Stimulated activated naive B cell treated with anti-CD40 and anti-IgM and Interleukin-4, amounts not matched to agents 10 μg/mL and 1 μg/mL and 100 μg/mL, for 72 hours (primary cell): ENCODE results near the gene PIGH.

Experiments used
- ATAC-seq, 2 donors: fragments of 150-1000 bp; cut with Tn5 transposase; replicated peaks; 2 replicates each; pipeline ENCODE4 v1.10.0; 2021; ENCODE audit warnings: moderate library complexity in 1 of 2
- DNase-seq: peaks from one replicate; pipeline ENCODE4 v3.0.0; 2021
- H3K27ac Mint-ChIP-seq: one replicate; pipeline ENCODE4 v1.8.0; 2022; ENCODE audit warnings: mild to moderate bottlenecking, mixed read lengths
- H3K27me3 Mint-ChIP-seq, 2 donors: one replicate each; pipeline ENCODE4 v1.8.0; 2022; ENCODE audit warnings: mixed read lengths in 2 of 2
- H3K36me3 Mint-ChIP-seq, 2 donors: one replicate each; pipeline ENCODE4 v1.8.0; 2022; ENCODE audit warnings: mixed read lengths in 2 of 2, mild to moderate bottlenecking in 1 of 2
- H3K4me1 Mint-ChIP-seq, 2 donors: one replicate each; pipeline ENCODE4 v1.8.0; 2022; ENCODE audit warnings: mixed read lengths in 2 of 2, mild to moderate bottlenecking in 1 of 2
- H3K4me3 Mint-ChIP-seq, 2 donors: one replicate each; pipeline ENCODE4 v1.8.0; 2022; ENCODE audit warnings: mild to moderate bottlenecking in 2 of 2, mixed read lengths in 2 of 2, moderate library complexity in 1 of 2
- H3K9me3 Mint-ChIP-seq, 2 donors: one replicate each; pipeline ENCODE4 v1.8.0; 2022; ENCODE audit warnings: mixed read lengths in 2 of 2, mild to moderate bottlenecking in 1 of 2

The PIGH gene, protein sequence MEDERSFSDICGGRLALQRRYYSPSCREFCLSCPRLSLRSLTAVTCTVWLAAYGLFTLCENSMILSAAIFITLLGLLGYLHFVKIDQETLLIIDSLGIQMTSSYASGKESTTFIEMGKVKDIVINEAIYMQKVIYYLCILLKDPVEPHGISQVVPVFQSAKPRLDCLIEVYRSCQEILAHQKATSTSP

DNA sequence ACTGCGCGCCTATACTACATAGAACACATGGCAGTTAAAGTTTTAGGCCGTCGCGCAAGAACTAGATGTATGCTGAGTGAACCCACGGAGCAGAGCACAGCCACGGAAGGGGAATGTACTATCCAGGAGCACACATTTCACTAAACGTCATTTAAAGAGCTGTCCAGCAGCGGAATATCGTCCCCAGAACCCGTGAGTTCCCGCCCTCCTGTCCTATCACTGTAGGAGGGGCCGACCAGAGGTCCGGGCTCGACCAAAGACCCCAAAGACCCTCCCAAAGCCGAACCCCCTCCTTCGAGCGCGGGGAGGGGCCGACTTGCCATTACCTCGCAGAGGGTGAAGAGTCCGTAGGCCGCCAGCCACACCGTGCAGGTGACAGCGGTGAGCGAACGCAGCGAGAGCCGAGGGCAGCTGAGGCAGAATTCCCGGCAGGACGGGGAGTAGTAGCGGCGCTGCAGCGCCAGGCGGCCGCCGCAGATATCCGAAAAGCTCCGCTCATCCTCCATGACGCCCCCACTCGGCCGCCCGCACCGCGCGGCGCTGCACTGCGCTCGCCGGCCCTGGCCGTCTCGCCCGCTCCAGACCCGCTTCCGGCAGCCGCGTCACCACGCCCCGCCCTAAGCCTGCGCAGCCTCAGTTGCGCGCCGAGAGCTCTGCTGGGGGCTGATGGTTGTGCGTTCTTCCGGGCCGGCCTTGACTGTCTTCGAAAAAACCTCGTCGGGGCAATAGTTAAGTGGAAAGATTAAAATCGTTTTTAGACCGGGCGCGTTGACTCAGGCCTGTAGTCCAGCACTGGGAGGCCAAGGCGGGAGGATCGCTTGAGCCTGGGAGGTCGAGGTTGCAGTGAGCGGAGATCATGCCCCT lies at the start of gene PIGH:
TSS of gene PIGH (minus strand) at position 571 of the 864 bp plus-strand sequence. CDS start at position 506, 65 bp downstream.
- peak; percentile 93 for DNase-seq
- Mint-ChIP-seq H3K27me3 (no peaks in the 10 kb centered on the region), H3K27ac (peak within 1 kb of the TSS; percentile 98), H3K9me3 (peaks cover 4 to 5% of the 10 kb centered on the region in 2 donors), H3K4me1 (peaks cover 24 to 58% of the 10 kb centered on the region in 2 donors), H3K36me3 (peaks cover 8 to 18% of the 10 kb centered on the region in 2 donors), H3K4me3 (peak within 1 kb of the TSS; percentile 91 to 94)
- peak; percentile 98 to 99 for ATAC-seq

- no peaks in the 10 kb centered on the region for H3K27me3 Mint-ChIP-seq
Measured at GRCh38 chr14:67646131-67646530, 46.1 kb upstream of the PIGH start.

GRCh38 chr14:67645414-67645813 lies 45.3 kb upstream of the PIGH start:
- Mint-ChIP-seq H3K4me3 (no peak overlapping the region), H3K4me1 (no peaks in the 10 kb centered on the region), H3K36me3 (peaks cover 14 to 39% of the 10 kb centered on the region in 2 donors), H3K27me3 (no peaks in the 10 kb centered on the region), H3K27ac (no peak overlapping the region), H3K9me3 (no peaks in the 10 kb centered on the region)
- DNase-seq = no peak
- ATAC-seq = no peak

More at GRCh38 chr14:67646131-67646530, 46.1 kb upstream of the PIGH start:
- ATAC-seq = no peak
- H3K4me3 Mint-ChIP-seq = no peak overlapping the region
- no peaks in the 10 kb centered on the region for H3K4me1 Mint-ChIP-seq
- peaks cover 18 to 46% of the 10 kb centered on the region in 2 donors for H3K36me3 Mint-ChIP-seq
- no peak for DNase-seq
- no peak overlapping the region for H3K27ac Mint-ChIP-seq
- H3K9me3 Mint-ChIP-seq = no peaks in the 10 kb centered on the region

DNA sequence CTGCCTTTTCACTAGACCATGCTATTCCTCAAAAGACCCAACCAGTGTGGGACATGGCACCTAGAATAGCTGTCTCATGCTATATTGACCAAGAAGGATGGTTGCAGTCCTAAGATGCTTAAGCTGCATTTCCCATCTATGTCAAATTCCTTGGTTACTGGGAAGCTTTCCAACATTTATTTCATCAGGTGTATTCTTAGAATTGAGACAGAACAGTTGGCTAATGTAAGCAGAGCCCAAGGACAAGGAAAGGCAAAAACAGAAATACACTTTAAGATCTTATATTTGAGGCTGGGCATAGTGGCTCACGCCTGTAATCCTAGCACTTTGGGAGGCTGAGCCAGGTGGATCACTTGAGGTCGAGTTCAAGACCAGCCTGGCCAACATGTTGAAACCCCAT lies 44.4 kb upstream of the PIGH start:
- H3K27me3 Mint-ChIP-seq = no peaks in the 10 kb centered on the region
- DNase-seq (no peak), ATAC-seq (no peak)
- H3K36me3 Mint-ChIP-seq = peaks cover 12 to 34% of the 10 kb centered on the region in 2 donors
- H3K4me1 Mint-ChIP-seq = no peaks in the 10 kb centered on the region
- H3K9me3 Mint-ChIP-seq = no peaks in the 10 kb centered on the region
- no peak overlapping the region for H3K4me3 Mint-ChIP-seq
- no peak overlapping the region for H3K27ac Mint-ChIP-seq

DNA sequence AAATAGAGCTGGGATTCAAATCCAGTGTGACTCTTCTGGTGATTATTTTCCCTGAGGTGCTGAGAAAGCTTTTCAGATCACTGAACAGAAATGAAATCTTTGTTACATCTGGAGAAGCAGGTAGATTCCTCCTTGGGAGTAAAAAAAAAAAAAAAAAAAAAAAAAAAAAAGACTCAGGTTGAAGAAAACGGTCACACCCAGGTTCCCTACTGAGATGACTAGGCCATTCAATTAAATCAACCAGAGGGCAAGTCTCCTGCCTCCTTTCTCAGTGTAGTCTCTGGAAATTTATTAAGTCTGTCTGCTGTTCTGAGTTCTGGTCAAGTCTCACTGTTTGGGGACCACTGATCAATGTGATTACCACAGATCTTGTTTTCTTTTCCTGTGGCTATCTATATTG lies 43.6 kb upstream of the PIGH start:
- DNase-seq (no peak), ATAC-seq (no peak)
- no peaks in the 10 kb centered on the region for H3K9me3 Mint-ChIP-seq
- no peaks in the 10 kb centered on the region for H3K4me1 Mint-ChIP-seq
- no peak overlapping the region for H3K27ac Mint-ChIP-seq
- H3K36me3 Mint-ChIP-seq = peaks cover 12 to 30% of the 10 kb centered on the region in 2 donors
- no peaks in the 10 kb centered on the region for H3K27me3 Mint-ChIP-seq
- H3K4me3 Mint-ChIP-seq = no peak overlapping the region

GRCh38 chr14:67641902-67642749 lies 42.1 kb upstream of the PIGH start:
- no peak for ATAC-seq
- H3K27ac Mint-ChIP-seq = peak overlapping the region; percentile 38
- no peak for DNase-seq

GRCh38 chr14:67641480-67641879 lies 41.4 kb upstream of the PIGH start:
- H3K27ac Mint-ChIP-seq = no peak overlapping the region
- ATAC-seq = no peak
- no peaks in the 10 kb centered on the region for H3K9me3 Mint-ChIP-seq
- no peak for DNase-seq
- H3K27me3 Mint-ChIP-seq = no peaks in the 10 kb centered on the region
- peaks cover 12 to 22% of the 10 kb centered on the region in 2 donors for H3K36me3 Mint-ChIP-seq
- H3K4me1 Mint-ChIP-seq = no peaks in the 10 kb centered on the region
- no peak overlapping the region for H3K4me3 Mint-ChIP-seq

More at GRCh38 chr14:67641902-67642749, 42.1 kb upstream of the PIGH start:
- H3K27me3 Mint-ChIP-seq = no peaks in the 10 kb centered on the region
- H3K9me3 Mint-ChIP-seq = no peaks in the 10 kb centered on the region
- no peaks in the 10 kb centered on the region for H3K4me1 Mint-ChIP-seq
- H3K4me3 Mint-ChIP-seq = no peak overlapping the region
- peaks cover 12 to 29% of the 10 kb centered on the region in 2 donors for H3K36me3 Mint-ChIP-seq

DNA sequence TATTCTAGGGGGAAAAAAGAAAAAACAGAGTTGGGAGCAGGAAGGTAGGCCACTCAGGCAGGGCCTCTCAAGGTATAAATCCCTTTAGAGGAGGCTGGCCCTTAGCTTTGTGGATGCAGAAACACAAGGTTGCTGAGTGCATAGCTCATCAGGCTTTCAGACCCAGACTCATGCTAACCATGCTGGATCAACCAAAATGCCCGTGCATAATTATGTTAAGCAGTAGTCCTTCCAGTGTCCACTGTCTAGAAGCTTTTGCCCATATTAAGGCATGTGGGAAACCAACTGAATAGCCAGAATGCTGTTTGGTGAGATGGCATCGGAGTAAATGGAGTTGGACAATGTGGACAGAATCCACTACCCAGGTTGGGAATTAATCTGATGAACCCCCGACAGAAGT lies 38.6 kb upstream of the PIGH start:
- no peaks in the 10 kb centered on the region for H3K27me3 Mint-ChIP-seq
- no peak overlapping the region for H3K4me3 Mint-ChIP-seq
- H3K36me3 Mint-ChIP-seq = peaks cover 7 to 12% of the 10 kb centered on the region in 2 donors
- no peaks in the 10 kb centered on the region for H3K9me3 Mint-ChIP-seq
- DNase-seq (no peak), ATAC-seq (no peak)
- H3K27ac Mint-ChIP-seq = no peak overlapping the region
- no peaks in the 10 kb centered on the region for H3K4me1 Mint-ChIP-seq

DNA sequence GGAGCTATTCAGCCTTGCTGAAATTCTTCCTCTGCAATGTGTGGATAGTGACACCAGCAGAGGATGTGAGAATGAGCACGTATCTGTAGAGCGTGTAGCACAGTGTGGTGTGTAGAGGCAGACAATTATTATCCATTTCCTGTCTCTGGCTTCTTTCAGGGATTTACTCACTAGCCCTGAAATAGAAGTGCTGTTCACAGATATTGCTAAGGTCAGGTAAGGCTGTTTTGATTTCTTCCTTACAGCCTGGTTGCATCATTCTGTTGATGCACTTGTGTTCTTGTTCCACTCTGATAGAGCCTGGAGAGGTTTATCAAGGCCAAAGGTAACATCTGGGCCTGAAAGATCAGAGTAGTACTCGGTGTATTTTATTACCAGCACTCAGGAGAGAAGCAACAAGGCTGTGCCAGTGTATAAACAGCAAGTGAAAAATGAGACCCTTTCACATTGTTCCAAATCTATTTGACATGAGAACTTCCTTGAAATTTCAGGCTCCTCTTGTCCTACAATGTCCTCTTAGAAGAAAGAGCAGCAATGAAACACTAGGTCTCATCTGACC lies 36.4 kb upstream of the PIGH start:
- no peaks in the 10 kb centered on the region for H3K4me1 Mint-ChIP-seq
- ATAC-seq = no peak

GRCh38 chr14:67633451-67634147 lies 33.5 kb upstream of the PIGH start:
- Mint-ChIP-seq H3K9me3 (no peaks in the 10 kb centered on the region), H3K4me3 (no peak overlapping the region), H3K4me1 (no peaks in the 10 kb centered on the region), H3K27me3 (no peaks in the 10 kb centered on the region), H3K36me3 (peaks cover 7 to 9% of the 10 kb centered on the region in 2 donors), H3K27ac (no peak overlapping the region)
- DNase-seq = no peak
- no peak for ATAC-seq

More for the DNA sequence above, 36.4 kb upstream of the PIGH start:
- Mint-ChIP-seq H3K27ac (no peak overlapping the region), H3K9me3 (no peaks in the 10 kb centered on the region), H3K27me3 (no peaks in the 10 kb centered on the region), H3K4me3 (no peak overlapping the region), H3K36me3 (peaks cover 5 to 9% of the 10 kb centered on the region in 2 donors)
- no peak for DNase-seq

DNA sequence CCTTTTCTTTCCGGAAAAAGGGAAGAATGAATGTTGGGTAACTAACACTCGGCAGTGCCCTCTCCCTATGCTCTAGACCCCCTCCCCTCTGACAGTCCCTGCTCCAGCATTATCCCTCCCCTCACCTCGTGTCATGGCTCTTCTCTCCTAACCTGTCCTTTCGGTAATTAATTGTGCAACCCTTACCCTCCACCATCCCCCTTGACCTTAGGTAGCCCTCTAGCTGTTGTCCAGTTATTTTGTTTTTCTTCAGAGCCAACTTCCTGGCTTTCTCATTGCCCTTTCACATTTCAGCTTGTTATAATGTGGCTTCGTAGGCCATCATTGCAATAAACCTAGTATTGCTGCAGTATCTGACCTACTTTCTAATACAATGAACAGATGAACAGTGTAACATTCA lies 30.9 kb upstream of the PIGH start:
- Mint-ChIP-seq H3K36me3 (peaks cover 7 to 9% of the 10 kb centered on the region in 2 donors), H3K4me1 (no peaks in the 10 kb centered on the region)

GRCh38 chr14:67630186-67630585 lies 30.1 kb upstream of the PIGH start:
- Mint-ChIP-seq H3K9me3 (no peaks in the 10 kb centered on the region), H3K4me1 (no peaks in the 10 kb centered on the region), H3K4me3 (no peak overlapping the region), H3K36me3 (peaks cover 7 to 9% of the 10 kb centered on the region in 2 donors), H3K27me3 (no peaks in the 10 kb centered on the region), H3K27ac (no peak overlapping the region)
- DNase-seq (no peak), ATAC-seq (no peak)

More for the DNA sequence above, 30.9 kb upstream of the PIGH start:
- Mint-ChIP-seq H3K9me3 (no peaks in the 10 kb centered on the region), H3K27me3 (no peaks in the 10 kb centered on the region), H3K27ac (no peak overlapping the region), H3K4me3 (no peak overlapping the region)
- DNase-seq = no peak
- no peak for ATAC-seq

DNA sequence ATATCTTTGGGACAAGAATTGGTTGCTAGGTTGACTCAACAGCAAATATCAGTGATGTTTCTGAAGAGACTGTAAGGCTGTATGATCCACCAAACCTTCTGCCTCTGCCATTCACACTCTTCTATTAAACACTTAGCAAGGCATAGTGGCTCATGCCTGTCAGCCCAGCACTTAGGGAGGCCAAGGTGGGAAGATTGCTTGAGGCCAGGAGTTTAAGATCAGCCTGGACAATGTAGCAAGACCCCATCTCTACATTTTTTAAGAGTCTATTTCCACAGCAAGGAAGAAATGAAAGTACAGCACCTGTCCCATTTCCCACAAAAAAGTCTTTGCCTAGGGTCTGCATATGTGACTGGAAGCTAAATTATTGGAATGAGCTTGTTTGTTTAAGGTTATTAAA lies 27.5 kb upstream of the PIGH start:
- H3K27me3 Mint-ChIP-seq = no peaks in the 10 kb centered on the region
- H3K27ac Mint-ChIP-seq = no peak overlapping the region
- ATAC-seq (no peak), DNase-seq (no peak)
- peaks cover 2 to 5% of the 10 kb centered on the region in 2 donors for H3K36me3 Mint-ChIP-seq
- H3K9me3 Mint-ChIP-seq = no peaks in the 10 kb centered on the region
- H3K4me1 Mint-ChIP-seq = peaks cover 0 to 2% of the 10 kb centered on the region in 2 donors
- no peak overlapping the region for H3K4me3 Mint-ChIP-seq
